Measurements from ENCODE around the gene EBNA1BP2.

EBNA1BP2 gene

DNA sequence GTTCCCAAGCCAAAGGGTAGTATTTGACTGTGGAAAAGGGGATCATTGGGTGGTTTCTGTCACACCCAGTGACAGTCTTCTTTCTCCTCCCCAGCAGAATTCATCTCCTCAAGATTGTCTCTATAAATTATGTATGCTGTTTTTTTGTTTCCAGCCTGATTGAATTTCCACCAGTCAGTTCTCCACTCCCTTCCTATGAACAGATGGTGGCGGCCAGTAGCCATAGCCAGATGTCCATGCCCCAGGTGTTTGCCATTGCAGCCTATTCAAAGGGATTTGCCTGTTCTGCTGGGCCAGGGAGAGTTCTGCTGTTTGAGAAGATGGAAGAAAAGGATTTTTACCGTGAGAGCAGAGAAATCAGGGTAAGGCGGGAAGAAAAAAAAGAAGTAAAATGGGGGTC lies 12.9 kb upstream of the EBNA1BP2 start:
- Histone ChIP-seq H3K36me3 (ENCODE audit: control insufficient read depth in 1 of 2, insufficient read depth in 2 of 2, low read depth in 1 of 2, low read length in 2 of 2) (no peaks in the 10 kb centered on the region), H3K27me3 (ENCODE audit: control insufficient read depth in 1 of 2, insufficient read depth in 1 of 2, low read length in 2 of 2) (peaks cover 0 to 14% of the 10 kb centered on the region in 2 experiments), H3K23ac (ENCODE audit: low read length in 2 of 2) (no peak overlapping the region), H3K18ac (ENCODE audit: low read depth in 1 of 2, low read length in 2 of 2) (no peak overlapping the region), H4K8ac (ENCODE audit: low read length) (no peak overlapping the region), H2BK5ac (ENCODE audit: low read depth, low read length, poor library complexity, severe bottlenecking) (no peak overlapping the region), H4K91ac (ENCODE audit: low read length) (no peak overlapping the region), H2BK12ac (ENCODE audit: low read length in 2 of 2) (no peak overlapping the region), H3K4me2 (ENCODE audit: low read length, poor library complexity, severe bottlenecking) (no peak overlapping the region), H3K9me3 (ENCODE audit: control insufficient read depth, low read length) (no peaks in the 10 kb centered on the region), H3K4ac (ENCODE audit: low read depth in 1 of 2, low read length in 2 of 2) (no peak overlapping the region), H2BK15ac (ENCODE audit: low read depth, poor library complexity, severe bottlenecking) (no peak overlapping the region), H3K14ac (ENCODE audit: low read length in 2 of 2) (no peak overlapping the region), H3K4me3 (ENCODE audit: insufficient read depth in 1 of 2, low read depth in 1 of 2, low read length in 2 of 2) (no peak overlapping the region), H3K79me1 (replicated peaks; ENCODE audit: low read length, poor library complexity, severe bottlenecking) (no peaks in the 10 kb centered on the region), H2BK120ac (ENCODE audit: low read depth, low read length) (no peak overlapping the region), H3K4me1 (ENCODE audit: control insufficient read depth, insufficient read depth, low read depth, low read length) (no peaks in the 10 kb centered on the region), H2AFZ (ENCODE audit: low read depth, low read length) (no peak overlapping the region), H2AK5ac (ENCODE audit: low read length, severe bottlenecking) (no peak overlapping the region), H3K27ac (ENCODE audit: low read length, poor library complexity, severe bottlenecking) (no peak overlapping the region), H3K9ac (ENCODE audit: low read length) (no peak overlapping the region)
- WGBS = 96% methylated on average over 3 of the region's 3 CpGs
- DNase-seq = no peak

- no peaks in the 10 kb centered on the region for H3K4me1 ChIP-seq (ENCODE audit: control insufficient read depth, insufficient read depth, low read depth, low read length)
- no peak overlapping the region for H3K27ac ChIP-seq (ENCODE audit: low read length, poor library complexity, severe bottlenecking)
- H4K91ac ChIP-seq (ENCODE audit: low read length) = no peak overlapping the region
- H3K23ac ChIP-seq (ENCODE audit: low read length in 2 of 2) = no peak overlapping the region
- H3K4me3 ChIP-seq (ENCODE audit: insufficient read depth in 1 of 2, low read depth in 1 of 2, low read length in 2 of 2) = no peak overlapping the region
- H3K27me3 ChIP-seq (ENCODE audit: control insufficient read depth in 1 of 2, insufficient read depth in 1 of 2, low read length in 2 of 2) = peaks cover 0 to 16% of the 10 kb centered on the region in 2 experiments
- no peak overlapping the region for H3K9ac ChIP-seq (ENCODE audit: low read length)
- H2AFZ ChIP-seq (ENCODE audit: low read depth, low read length) = no peak overlapping the region
- no peak overlapping the region for H3K14ac ChIP-seq (ENCODE audit: low read length in 2 of 2)
- 99% methylated on average over 3 of the region's 3 CpGs for WGBS
- DNase-seq = no peak
- H3K36me3 ChIP-seq (ENCODE audit: control insufficient read depth in 1 of 2, insufficient read depth in 2 of 2, low read depth in 1 of 2, low read length in 2 of 2) = no peaks in the 10 kb centered on the region
- H3K79me1 ChIP-seq (replicated peaks; ENCODE audit: low read length, poor library complexity, severe bottlenecking) = no peaks in the 10 kb centered on the region
- no peak overlapping the region for H3K4ac ChIP-seq (ENCODE audit: low read depth in 1 of 2, low read length in 2 of 2)
- no peak overlapping the region for H2BK5ac ChIP-seq (ENCODE audit: low read depth, low read length, poor library complexity, severe bottlenecking)
- H2BK120ac ChIP-seq (ENCODE audit: low read depth, low read length) = no peak overlapping the region
- no peaks in the 10 kb centered on the region for H3K9me3 ChIP-seq (ENCODE audit: control insufficient read depth, low read length)
- no peak overlapping the region for H4K8ac ChIP-seq (ENCODE audit: low read length)
- H2BK12ac ChIP-seq (ENCODE audit: low read length in 2 of 2) = no peak overlapping the region
- no peak overlapping the region for H2BK15ac ChIP-seq (ENCODE audit: low read depth, poor library complexity, severe bottlenecking)
- H3K4me2 ChIP-seq (ENCODE audit: low read length, poor library complexity, severe bottlenecking) = no peak overlapping the region
- H3K18ac ChIP-seq (ENCODE audit: low read depth in 1 of 2, low read length in 2 of 2) = no peak overlapping the region
- no peak overlapping the region for H2AK5ac ChIP-seq (ENCODE audit: low read length, severe bottlenecking)
These were observed 12.3 kb upstream of the EBNA1BP2 start for GRCh38 chr1:43184388-43184787.

DNA sequence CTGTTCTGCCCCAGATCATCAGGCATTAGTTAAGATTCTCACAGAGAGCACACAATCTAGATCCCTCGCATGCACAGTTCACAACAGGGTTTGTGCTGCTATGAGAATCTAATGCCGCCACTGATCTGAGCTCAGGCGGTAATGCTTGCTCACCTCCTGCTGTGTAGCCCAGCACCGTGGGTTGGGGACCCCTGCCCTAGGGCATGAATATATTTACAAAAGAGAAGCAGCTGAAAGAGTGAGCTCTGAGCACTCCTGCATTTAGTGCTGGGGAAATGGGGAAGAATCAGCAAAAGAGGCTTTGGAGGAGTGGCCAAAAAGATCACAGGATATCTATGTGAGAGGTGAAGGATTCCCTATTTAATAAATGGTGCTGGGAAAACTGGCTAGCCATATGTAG lies 5.6 kb upstream of the EBNA1BP2 start:
- Histone ChIP-seq H3K23ac (ENCODE audit: low read length in 2 of 2) (no peak overlapping the region), H3K27ac (ENCODE audit: low read length, poor library complexity, severe bottlenecking) (no peak overlapping the region), H2BK120ac (ENCODE audit: low read depth, low read length) (no peak overlapping the region), H3K4ac (ENCODE audit: low read depth in 1 of 2, low read length in 2 of 2) (no peak overlapping the region), H4K8ac (ENCODE audit: low read length) (no peak overlapping the region), H3K9ac (ENCODE audit: low read length) (no peak overlapping the region), H3K4me3 (ENCODE audit: insufficient read depth in 1 of 2, low read depth in 1 of 2, low read length in 2 of 2) (no peak overlapping the region), H3K9me3 (ENCODE audit: control insufficient read depth, low read length) (no peaks in the 10 kb centered on the region), H3K79me1 (replicated peaks; ENCODE audit: low read length, poor library complexity, severe bottlenecking) (no peaks in the 10 kb centered on the region), H2BK5ac (ENCODE audit: low read depth, low read length, poor library complexity, severe bottlenecking) (no peak overlapping the region), H3K4me2 (ENCODE audit: low read length, poor library complexity, severe bottlenecking) (no peak overlapping the region), H2BK15ac (ENCODE audit: low read depth, poor library complexity, severe bottlenecking) (no peak overlapping the region), H4K91ac (ENCODE audit: low read length) (no peak overlapping the region), H3K18ac (ENCODE audit: low read depth in 1 of 2, low read length in 2 of 2) (no peak overlapping the region), H2AK5ac (ENCODE audit: low read length, severe bottlenecking) (no peak overlapping the region), H3K27me3 (ENCODE audit: control insufficient read depth in 1 of 2, insufficient read depth in 1 of 2, low read length in 2 of 2) (peaks cover 20 to 34% of the 10 kb centered on the region in 2 experiments), H3K4me1 (ENCODE audit: control insufficient read depth, insufficient read depth, low read depth, low read length) (no peaks in the 10 kb centered on the region), H3K36me3 (ENCODE audit: control insufficient read depth in 1 of 2, insufficient read depth in 2 of 2, low read depth in 1 of 2, low read length in 2 of 2) (no peaks in the 10 kb centered on the region), H3K14ac (ENCODE audit: low read length in 2 of 2) (no peak overlapping the region), H2BK12ac (ENCODE audit: low read length in 2 of 2) (no peak overlapping the region), H2AFZ (ENCODE audit: low read depth, low read length) (no peak overlapping the region)
- DNase-seq = no peak
- 44% methylated on average over 4 of the region's 4 CpGs for WGBS

- Histone ChIP-seq H3K27me3 (ENCODE audit: control insufficient read depth in 1 of 2, insufficient read depth in 1 of 2, low read length in 2 of 2) (peaks cover 20 to 28% of the 10 kb centered on the region in 2 experiments), H3K9ac (ENCODE audit: low read length) (no peak overlapping the region), H2BK5ac (ENCODE audit: low read depth, low read length, poor library complexity, severe bottlenecking) (no peak overlapping the region), H3K9me3 (ENCODE audit: control insufficient read depth, low read length) (no peaks in the 10 kb centered on the region), H2BK12ac (ENCODE audit: low read length in 2 of 2) (no peak overlapping the region), H3K4me1 (ENCODE audit: control insufficient read depth, insufficient read depth, low read depth, low read length) (peaks cover 3% of the 10 kb centered on the region), H2BK120ac (ENCODE audit: low read depth, low read length) (no peak overlapping the region), H3K4me3 (ENCODE audit: insufficient read depth in 1 of 2, low read depth in 1 of 2, low read length in 2 of 2) (no peak overlapping the region), H4K91ac (ENCODE audit: low read length) (no peak overlapping the region), H3K4me2 (ENCODE audit: low read length, poor library complexity, severe bottlenecking) (no peak overlapping the region), H2AK5ac (ENCODE audit: low read length, severe bottlenecking) (no peak overlapping the region), H3K36me3 (ENCODE audit: control insufficient read depth in 1 of 2, insufficient read depth in 2 of 2, low read depth in 1 of 2, low read length in 2 of 2) (peaks cover 0 to 7% of the 10 kb centered on the region in 2 experiments), H3K79me1 (replicated peaks; ENCODE audit: low read length, poor library complexity, severe bottlenecking) (peaks cover 6% of the 10 kb centered on the region), H3K27ac (ENCODE audit: low read length, poor library complexity, severe bottlenecking) (no peak overlapping the region), H3K4ac (ENCODE audit: low read depth in 1 of 2, low read length in 2 of 2) (no peak overlapping the region), H3K23ac (ENCODE audit: low read length in 2 of 2) (no peak overlapping the region), H2AFZ (ENCODE audit: low read depth, low read length) (no peak overlapping the region), H4K8ac (ENCODE audit: low read length) (no peak overlapping the region), H3K18ac (ENCODE audit: low read depth in 1 of 2, low read length in 2 of 2) (no peak overlapping the region), H3K14ac (ENCODE audit: low read length in 2 of 2) (no peak overlapping the region), H2BK15ac (ENCODE audit: low read depth, poor library complexity, severe bottlenecking) (no peak overlapping the region)
- DNase-seq = no peak
- no CpG with 5 or more reads among the region's 2 CpGs for WGBS
These were observed 2.8 kb upstream of the EBNA1BP2 start for GRCh38 chr1:43174873-43175272.
